ENCODE results near the gene RAB3C. TPM values are rescaled to one million over a fixed set of nuclear protein-coding genes. Genes with fewer than 3 reads are reported as not detected.

Gene RAB3C
- total and polyA plus RNA-seq, 12 donors = 0.09 to 22.0 (median 6.1) TPM

GRCh38 chr5:58828258-58828657, 245.4 kb downstream of the RAB3C start:
- Histone ChIP-seq H3K27me3 (no peaks in the 10 kb centered on the region), H3K27ac (no peak overlapping the region), H3K9me3 (replicated peaks in 1 of 3) (no peaks in the 10 kb centered on the region), H3K4me3 (no peak overlapping the region), H3K4me1 (replicated peaks in 1 of 2) (no peaks in the 10 kb centered on the region), H3K36me3 (replicated peaks in 1 of 2) (no peaks in the 10 kb centered on the region)
- TF ChIP-seq CTCF (IDR thresholded peaks at IDR 0.05) = no peak
- no peak for TF ChIP-seq POLR2A (IDR thresholded peaks at IDR 0.05)
- DNase-seq = no peak
- intact Hi-C loops (cut with DNase I) = no loop called here
- WGBS, 4 donors = 89 to 93% (median 92%) methylated on average over 4 of the region's 4 CpGs

- Histone ChIP-seq H3K9me3 (replicated peaks in 1 of 3) (no peaks in the 10 kb centered on the region), H3K27ac (no peak overlapping the region), H3K4me1 (replicated peaks in 1 of 2) (no peaks in the 10 kb centered on the region), H3K27me3 (no peaks in the 10 kb centered on the region), H3K36me3 (replicated peaks in 1 of 2) (no peaks in the 10 kb centered on the region), H3K4me3 (no peak overlapping the region)
- no peak for TF ChIP-seq CTCF (IDR thresholded peaks at IDR 0.05)
- no peak for TF ChIP-seq POLR2A (IDR thresholded peaks at IDR 0.05)
- intact Hi-C loops (cut with DNase I) = no loop called here
- no peak for DNase-seq
These were observed 251.7 kb downstream of the RAB3C start for GRCh38 chr5:58834242-58835225.

DNA sequence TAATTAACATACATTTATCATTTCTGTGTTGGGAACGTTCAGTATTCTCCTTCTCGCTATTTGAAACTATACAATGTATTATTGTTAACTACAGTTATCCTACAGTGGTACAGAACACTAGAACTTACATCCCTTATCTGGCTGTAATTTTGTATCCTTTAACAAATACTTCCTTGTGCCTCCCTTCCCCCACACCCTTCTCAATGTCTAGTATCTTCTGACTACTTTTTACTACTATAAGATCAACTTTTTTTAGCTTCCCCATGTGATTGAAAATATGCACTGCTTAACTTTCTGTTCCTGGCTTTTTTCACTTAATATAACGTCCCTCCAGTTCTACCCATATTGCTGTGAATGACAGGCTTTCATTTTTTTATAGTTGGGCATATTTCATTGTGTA, 253.5 kb downstream of the RAB3C start:
- TF ChIP-seq POLR2A (IDR thresholded peaks at IDR 0.05) = no peak
- no peak for TF ChIP-seq CTCF (IDR thresholded peaks at IDR 0.05)
- intact Hi-C loops (cut with DNase I) = no loop called here
- DNase-seq = no peak
- H3K36me3 ChIP-seq (replicated peaks in 1 of 2) = no peaks in the 10 kb centered on the region
- H3K4me3 ChIP-seq = no peak overlapping the region
- H3K4me1 ChIP-seq (replicated peaks in 1 of 2) = no peaks in the 10 kb centered on the region
- WGBS, 4 donors = 63 to 77% (median 67%) methylated on average over 3 of the region's 3 CpGs
- no peaks in the 10 kb centered on the region for H3K9me3 ChIP-seq (replicated peaks in 1 of 3)
- H3K27ac ChIP-seq = no peak overlapping the region
- H3K27me3 ChIP-seq = no peaks in the 10 kb centered on the region

DNA sequence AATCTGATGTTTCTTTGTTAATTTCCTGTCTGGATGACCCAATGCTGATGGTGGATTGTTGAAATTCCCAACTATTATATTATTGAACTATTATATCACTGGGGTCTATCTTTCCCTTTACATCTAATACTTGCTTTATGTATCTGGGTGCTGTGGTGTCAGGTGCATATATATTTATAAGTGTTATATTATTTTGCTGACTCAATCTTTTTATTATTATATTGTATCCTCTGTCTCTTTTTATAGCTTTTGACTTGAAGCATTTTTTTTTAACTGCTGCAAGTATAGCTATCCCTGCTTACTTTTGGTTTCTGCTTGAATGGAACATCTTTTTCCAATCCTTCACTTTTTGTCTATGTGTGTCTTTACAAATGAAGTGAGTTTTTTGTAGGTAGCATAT, 255.9 kb downstream of the RAB3C start:
- Histone ChIP-seq H3K36me3 (replicated peaks in 1 of 2) (no peaks in the 10 kb centered on the region), H3K27ac (no peak overlapping the region), H3K4me1 (replicated peaks in 1 of 2) (no peaks in the 10 kb centered on the region), H3K4me3 (no peak overlapping the region), H3K9me3 (replicated peaks in 1 of 3) (no peaks in the 10 kb centered on the region), H3K27me3 (no peaks in the 10 kb centered on the region)
- intact Hi-C loops (cut with DNase I) = no loop called here
- DNase-seq = no peak
- TF ChIP-seq CTCF (IDR thresholded peaks at IDR 0.05) (no peak), POLR2A (IDR thresholded peaks at IDR 0.05) (no peak)
